HG03108 (cell line): Measurements from ENCODE around the gene CD37.
A peak's percentile ranks its signal among the peaks of the same experiment; 100 is the strongest.
"Not testable (repeated sequence)": the region's sequence is repeated elsewhere in the genome, so short reads cannot be mapped to it uniquely, and the experiment has no call there.

ENCODE experiments used
- ATAC-seq: cut with Tn5 transposase; IDR thresholded peaks from one replicate; pipeline ENCODE4 v1.9.1; 2021; ENCODE audit warnings: moderate library complexity; ENCODE audit not compliant: unreplicated experiment

CD37 gene, protein sequence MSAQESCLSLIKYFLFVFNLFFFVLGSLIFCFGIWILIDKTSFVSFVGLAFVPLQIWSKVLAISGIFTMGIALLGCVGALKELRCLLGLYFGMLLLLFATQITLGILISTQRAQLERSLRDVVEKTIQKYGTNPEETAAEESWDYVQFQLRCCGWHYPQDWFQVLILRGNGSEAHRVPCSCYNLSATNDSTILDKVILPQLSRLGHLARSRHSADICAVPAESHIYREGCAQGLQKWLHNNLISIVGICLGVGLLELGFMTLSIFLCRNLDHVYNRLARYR

GRCh38 chr19:49335071-49335783, at the start of gene CD37:
Gene CD37 (plus strand): TSS chr19:49335406. CDS start chr19:49335541, 135 bp downstream.
- ATAC-seq, result no peak

- no peak for ATAC-seq
Measured at GRCh38 chr19:49287141-49287770, 48.0 kb upstream of the CD37 start.

DNA sequence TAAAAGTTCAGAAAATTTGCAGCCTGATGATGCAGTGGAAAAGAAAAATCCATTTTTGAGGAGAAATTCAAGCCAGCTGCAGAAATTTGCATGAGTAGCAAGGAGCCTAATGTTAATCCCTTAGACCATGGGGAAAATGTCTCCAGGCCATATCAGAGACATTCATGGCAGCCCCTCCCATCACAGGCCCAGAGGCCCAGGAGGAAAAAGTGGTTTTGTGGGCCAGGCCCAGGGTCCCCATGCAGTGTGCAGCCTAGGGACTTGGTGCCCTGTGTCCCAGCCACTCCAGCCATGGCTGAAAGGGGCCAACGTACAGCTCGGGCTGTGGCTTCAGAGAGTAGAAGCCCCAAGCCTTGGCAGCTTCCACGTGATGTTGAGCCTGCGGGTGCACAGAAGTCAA, 47.0 kb upstream of the CD37 start:
- not testable (repeated sequence) for ATAC-seq

- ATAC-seq, result not testable (repeated sequence)
Measured at GRCh38 chr19:49289286-49289685, 45.9 kb upstream of the CD37 start.

- no peak for ATAC-seq
Measured at GRCh38 chr19:49290517-49290916, 44.7 kb upstream of the CD37 start.

DNA sequence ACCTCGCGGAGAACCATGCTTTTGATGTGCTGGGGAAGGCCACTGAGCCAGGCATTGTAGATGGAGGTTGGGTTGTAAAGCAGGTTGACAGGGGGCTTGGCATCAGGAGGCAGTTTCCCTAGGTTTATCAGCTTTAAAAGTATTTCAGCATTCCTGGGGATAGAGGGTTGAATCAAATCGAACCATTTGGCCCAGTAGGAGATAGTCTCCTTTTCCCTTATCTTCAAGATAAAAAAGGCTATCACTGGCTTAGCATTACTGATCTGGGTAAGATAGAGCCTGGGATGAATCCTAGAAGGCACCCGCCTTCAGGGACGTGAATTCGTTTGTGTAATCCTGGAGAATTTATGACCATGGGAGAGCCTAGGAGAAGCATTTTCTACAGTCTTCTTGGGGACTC, 40.8 kb upstream of the CD37 start:
- ATAC-seq, result no peak

GRCh38 chr19:49295208-49295880, 39.9 kb upstream of the CD37 start:
- no peak for ATAC-seq

DNA sequence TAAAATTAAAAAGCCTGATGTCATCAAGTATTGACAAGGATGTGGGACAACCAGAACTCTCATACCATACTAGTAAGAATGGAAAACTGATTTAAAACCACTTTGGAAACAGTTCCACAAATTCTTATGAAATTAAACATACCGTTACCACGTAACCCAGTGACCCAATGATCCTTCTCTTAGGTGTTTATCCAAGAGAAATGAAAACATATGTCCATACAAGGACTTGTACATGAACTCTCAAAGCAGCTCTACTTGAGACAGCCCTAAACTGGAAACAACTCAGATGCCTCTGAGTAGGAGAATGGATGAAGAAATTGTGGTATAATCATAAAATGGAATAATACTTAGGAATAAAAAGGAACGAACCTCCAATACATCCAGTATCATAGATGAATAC, 37.8 kb upstream of the CD37 start:
- no peak for ATAC-seq

- not testable (repeated sequence) for ATAC-seq
Measured at GRCh38 chr19:49298653-49299052, 36.6 kb upstream of the CD37 start.

- no peak for ATAC-seq
Measured at GRCh38 chr19:49301165-49301865, 33.9 kb upstream of the CD37 start.

DNA sequence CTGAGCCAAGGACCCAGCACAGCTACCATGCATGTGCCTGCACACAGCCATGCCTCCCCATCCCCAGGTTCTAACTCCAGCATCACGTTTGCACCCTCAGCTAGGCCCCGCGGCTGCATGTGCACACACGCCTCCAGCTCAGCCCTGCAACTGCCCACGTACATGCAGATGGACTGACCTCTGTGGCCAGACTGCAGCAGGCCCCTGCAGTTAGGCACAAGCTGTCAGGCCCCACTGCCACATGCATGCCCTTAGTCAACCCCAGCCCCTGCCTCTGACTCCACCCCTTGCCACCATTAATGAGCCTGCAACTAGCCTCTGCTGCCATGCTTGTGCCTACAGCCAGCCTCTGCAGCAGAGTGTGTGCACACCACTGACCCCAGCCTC, 33.3 kb upstream of the CD37 start:
- no peak for ATAC-seq

DNA sequence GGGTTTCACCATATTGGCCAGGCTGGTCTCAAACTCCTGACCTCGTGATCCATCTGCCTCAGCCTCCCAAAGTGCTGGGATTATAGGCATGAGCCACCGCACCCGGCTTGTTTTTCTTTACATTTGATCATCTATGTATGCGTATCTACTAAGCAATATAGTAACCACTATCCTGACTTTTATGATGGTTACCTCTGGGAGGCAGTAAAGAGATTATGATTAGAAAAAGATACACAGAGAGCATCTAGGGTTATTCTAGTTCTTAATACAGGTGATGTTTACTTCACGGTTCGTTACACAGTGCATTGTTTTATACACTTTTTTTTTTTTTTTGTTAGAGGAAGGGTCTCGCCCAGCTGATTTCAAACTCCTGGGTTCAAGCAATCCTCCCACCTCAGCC, 28.5 kb upstream of the CD37 start:
- not testable (repeated sequence) for ATAC-seq

GRCh38 chr19:49309087-49309486, 26.1 kb upstream of the CD37 start:
- ATAC-seq, result no peak

GRCh38 chr19:49315111-49315510, 20.1 kb upstream of the CD37 start:
- ATAC-seq, result no peak

DNA sequence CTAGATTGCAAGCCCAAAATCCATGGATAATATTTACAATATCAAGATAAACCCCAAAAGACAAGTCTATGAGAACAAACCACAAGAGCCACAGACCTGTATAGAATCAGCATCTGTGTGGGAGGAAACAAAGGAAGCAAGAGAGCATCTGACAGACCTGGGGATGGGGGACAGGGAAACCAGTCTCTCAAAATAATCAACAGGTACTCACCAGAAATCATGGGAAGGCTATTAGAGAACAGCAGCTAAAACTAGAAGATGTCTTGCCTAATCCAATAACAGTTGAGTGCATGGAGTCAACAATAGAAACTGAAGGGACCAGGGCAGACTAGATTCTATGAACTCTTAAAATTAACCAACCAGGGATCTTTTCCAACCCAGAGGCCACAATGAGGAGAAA, 18.9 kb upstream of the CD37 start:
- ATAC-seq, result no peak

- no peak for ATAC-seq
Measured at GRCh38 chr19:49318296-49318695, 16.9 kb upstream of the CD37 start.

- no peak for ATAC-seq
Measured at GRCh38 chr19:49324801-49325576, 10.2 kb upstream of the CD37 start, which contains the start of gene SLC6A16. Gene SLC6A16 (minus strand): TSS chr19:49325191. CDS start chr19:49311347, 13,844 bp downstream.

DNA sequence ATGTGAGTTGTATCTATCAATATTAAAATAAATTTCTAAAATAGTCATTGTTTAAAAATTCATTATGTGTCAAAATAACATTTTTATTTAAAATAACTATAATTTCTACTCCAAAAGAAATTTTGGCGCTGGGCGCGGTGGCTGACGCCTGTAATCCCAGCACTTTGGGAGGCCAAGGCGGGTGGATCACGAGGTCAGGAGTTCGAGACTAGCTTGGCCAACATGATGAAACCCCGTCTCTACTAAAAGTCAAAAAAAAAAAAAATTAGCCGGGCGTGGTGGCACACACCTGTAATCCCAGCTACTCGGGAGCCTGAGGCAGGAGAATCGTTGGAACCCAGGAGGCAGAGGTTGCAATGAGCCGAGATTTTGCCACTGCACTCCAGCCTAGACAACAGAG, 9.4 kb upstream of the CD37 start:
- ATAC-seq, result not testable (repeated sequence)

DNA sequence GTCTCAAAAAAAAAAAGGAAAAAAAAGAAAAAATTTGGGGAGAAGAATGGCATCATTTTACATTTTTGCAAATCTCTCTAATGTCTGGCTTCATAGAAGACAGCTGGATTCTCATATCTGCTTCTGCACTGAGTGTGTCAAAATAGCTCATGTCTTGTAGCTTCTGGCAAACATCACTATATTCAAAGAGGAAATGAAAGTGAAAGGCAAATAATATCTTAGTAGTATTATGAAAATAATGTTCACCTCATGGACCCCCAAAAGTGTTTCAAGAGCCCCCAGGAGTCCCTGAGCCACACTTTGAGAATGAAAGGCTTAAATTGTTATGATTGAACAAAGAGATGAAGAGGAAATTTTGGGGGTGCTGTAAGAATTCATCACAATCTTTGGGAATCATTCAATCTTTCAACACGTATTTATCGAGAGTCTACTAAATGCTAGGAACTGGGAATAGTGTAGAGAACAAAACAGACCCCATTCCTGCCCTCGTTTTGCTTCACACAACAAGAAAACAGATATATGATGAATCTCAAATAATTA, 9.0 kb upstream of the CD37 start:
- ATAC-seq, result peak; percentile 41
